A549 (cell line): Measurements from ENCODE around the gene CIITA. TPM values are rescaled to one million over a fixed set of nuclear protein-coding genes. Genes with fewer than 3 reads are reported as not detected.

Source experiments
- ATAC-seq, 2 experiments: fragments of 200-7000 bp in 1 of 2; fragments of >200 bp in 1 of 2; cut with Nextera tagmentation in 1 of 2; cut with Tn5 transposase in 1 of 2; 3 replicates each; pipeline versions ENCODE4 v1.8.0 to v1.9.1; 2018 to 2020; ENCODE audit warnings: mild to moderate bottlenecking in 1 of 2, moderate library complexity in 1 of 2
- CTCF ChIA-PET: fragments of 300-600 bp; sonication (Branson Sonifier 250); formaldehyde crosslinking; extraction: SDS; loops from one replicate; lab custom pipeline; 2021; ENCODE audit warnings: antibody characterized with exemption, inconsistent platforms; lab: Yijun Ruan, JAX
- POLR2A ChIA-PET: fragments of 350-600 bp; formaldehyde crosslinking; extraction: SDS; loops from one replicate; lab custom pipeline; 2021; ENCODE audit warnings: antibody characterized with exemption, inconsistent platforms; lab: Yijun Ruan, JAX
- DNase-seq, 2 experiments: peaks; one replicate each; pipeline versions ENCODE4 v3.0.0 to v3.0.0-alpha.2; 2011 to 2016; ENCODE audit warnings: low read depth in 1 of 2, low spot score in 1 of 2
- FAIRE-seq: peaks from 2 replicates; lab custom pipeline; 2011; peaks lifted over from hg19 to GRCh38; lab: Jason Lieb, UNC
- H3K27ac ChIP-seq, 2 experiments: fragments of >200 bp; sonication (Bioruptor Twin); formaldehyde crosslinking; 3 replicates each; pipeline ENCODE4 v1.5.1; 2016 to 2017
- H3K4me1 ChIP-seq: fragments of >200 bp; sonication (Bioruptor Twin); formaldehyde crosslinking; 3 replicates; pipeline ENCODE4 v1.6.1; 2016
- H3K4me2 ChIP-seq: fragments of >200 bp; sonication (Bioruptor Twin); formaldehyde crosslinking; 3 replicates; pipeline ENCODE4 v1.6.1; 2016
- H3K4me3 ChIP-seq: fragments of >200 bp; sonication (Bioruptor Twin); formaldehyde crosslinking; 3 replicates; pipeline ENCODE4 v1.5.1; 2016
- H3K9me3 ChIP-seq: fragments of >200 bp; sonication (Bioruptor Twin); formaldehyde crosslinking; 3 replicates; pipeline ENCODE4 v1.6.1; 2016
- BHLHE40 ChIP-seq: IDR thresholded peaks from 2 replicates; pipeline ENCODE4 v1.6.1; 2012; ENCODE audit warnings: low read depth, low read length, inconsistent platforms
- E2F6 ChIP-seq: IDR thresholded peaks from 2 replicates; pipeline ENCODE4 v1.6.1; 2012; ENCODE audit warnings: low read depth, borderline replicate concordance
- ESRRA ChIP-seq: fragments of 150-350 bp; IDR thresholded peaks from 2 replicates; pipeline ENCODE4 v1.6.1; 2014; ENCODE audit warnings: mild to moderate bottlenecking, low read length, borderline replicate concordance
- FOSL2 ChIP-seq, 2 experiments: fragments of 450-650 bp in 1 of 2; fragments of >200 bp in 1 of 2; sonication (Bioruptor Twin) in 1 of 2; formaldehyde crosslinking; IDR thresholded peaks; 2 replicates each; pipeline versions ENCODE4 v1.5.0 to v1.6.1; 2016 to 2020; ENCODE audit warnings: mild to moderate bottlenecking in 1 of 2, moderate library complexity in 1 of 2
- FOXS1 ChIP-seq: fragments of 250-450 bp; sonication (Bioruptor Pico); IDR thresholded peaks from 2 replicates; pipeline ENCODE4 v1.5.0; 2020; ENCODE audit warnings: mild to moderate bottlenecking, moderate library complexity
- GATA3 ChIP-seq: IDR thresholded peaks from 2 replicates; pipeline ENCODE4 v1.6.1; 2012; ENCODE audit warnings: borderline replicate concordance
- HEYL ChIP-seq: fragments of 250-450 bp; sonication (Bioruptor Pico); IDR thresholded peaks from 2 replicates; pipeline ENCODE4 v1.8.0; 2021; ENCODE audit warnings: mild to moderate bottlenecking, moderate library complexity
- HOXA7 ChIP-seq: fragments of 250-450 bp; sonication (Bioruptor Pico); IDR thresholded peaks from 2 replicates; pipeline ENCODE4 v1.5.0; 2020; ENCODE audit warnings: mild to moderate bottlenecking, moderate library complexity
- JUNB ChIP-seq: fragments of >200 bp; sonication (Bioruptor Twin); formaldehyde crosslinking; IDR thresholded peaks from 2 replicates; pipeline ENCODE4 v1.6.1; 2016
- MAFK ChIP-seq: fragments of 450-650 bp; IDR thresholded peaks from 2 replicates; pipeline ENCODE4 v1.6.1; 2014; ENCODE audit not compliant: partially characterized antibody
- MAZ ChIP-seq: fragments of 150-350 bp; IDR thresholded peaks from 2 replicates; pipeline ENCODE4 v1.6.1; 2014; ENCODE audit warnings: antibody characterized with exemption, low read depth, low read length, borderline replicate concordance
- NPAS2 ChIP-seq: fragments of 250-450 bp; sonication (Bioruptor Pico); IDR thresholded peaks from 2 replicates; pipeline ENCODE4 v1.8.0; 2022; ENCODE audit warnings: mild to moderate bottlenecking, moderate library complexity, borderline replicate concordance
- POLR2A ChIP-seq: IDR thresholded peaks from 2 replicates; pipeline ENCODE4 v1.6.1; 2012; ENCODE audit warnings: mild to moderate bottlenecking, low read length
- POLR2AphosphoS2 ChIP-seq: conservative IDR thresholded peaks from 2 replicates; pipeline ENCODE4 v1.6.1; 2012; ENCODE audit warnings: low read length, improper control_type of control experiment, inconsistent platforms
- RAD21 ChIP-seq, 2 experiments: fragments of >200 bp in 1 of 2; sonication (Bioruptor Twin) in 1 of 2; formaldehyde crosslinking in 1 of 2; IDR thresholded peaks in 1 of 2; conservative IDR thresholded peaks in 1 of 2; 2 replicates in 1 of 2; 3 replicates in 1 of 2; pipeline ENCODE4 v1.6.1; 2012 to 2018; ENCODE audit warnings: inconsistent platforms in 1 of 2
- RNF2 ChIP-seq: fragments of 200-600 bp; sonication (generic); IDR thresholded peaks from 2 replicates; pipeline ENCODE4 v1.6.1; 2016; ENCODE audit warnings: low read depth, mild to moderate bottlenecking, antibody characterized with exemption, moderate library complexity, borderline replicate concordance
- TFCP2L1 ChIP-seq: fragments of 250-450 bp; sonication (Bioruptor Pico); IDR thresholded peaks from 2 replicates; pipeline ENCODE4 v1.5.0; 2021; ENCODE audit warnings: mild to moderate bottlenecking
- ZC3H11A ChIP-seq: fragments of 450-650 bp; IDR thresholded peaks from 2 replicates; pipeline ENCODE4 v1.6.1; 2014; ENCODE audit warnings: antibody characterized with exemption, mild to moderate bottlenecking
- ZFP36 ChIP-seq: fragments of 450-650 bp; IDR thresholded peaks from 2 replicates; pipeline ENCODE4 v1.6.1; 2014; ENCODE audit warnings: borderline replicate concordance; ENCODE audit not compliant: partially characterized antibody
- WGBS: methylation state at CpG from one replicate; pipeline ENCODE4 v1.1.6; 2017; ENCODE audit errors: missing lambda C conversion rate; 5-methylcytosine and 5-hydroxymethylcytosine counted together
- polyA plus RNA-seq, 4 experiments: library from polyadenylated mRNA; depleted of rRNA in 3 of 4; stranded (reverse); fragments of >200 nt; fragmentation: RNase III in 1 of 4; extraction: RNeasy Plus Mini Kit Qiagen cat#74134 plus additional on column Dnase treatment in 1 of 4; gene quantifications; 2 replicates in 3 of 4; 3 replicates in 1 of 4; pipeline ENCODE4 v1.2.3, GENCODE V29; 2011 to 2017

Gene CIITA
- polyA plus RNA-seq, 2 of the 4 experiments (the other 2 are of a cell fraction) = 0.06 TPM; not detected in 1

GRCh38 chr16:10879681-10880589 lies 2.9 kb downstream of the CIITA start:
- no peak overlapping the region for H3K4me2 ChIP-seq
- H3K27ac ChIP-seq = no peak overlapping the region
- POLR2A ChIA-PET = no interaction called here
- ATAC-seq = no peak
- no peaks in the 10 kb centered on the region for H3K9me3 ChIP-seq
- H3K4me3 ChIP-seq = no peak overlapping the region
- CTCF ChIA-PET = no interaction called here
- DNase-seq = no peak
- H3K4me1 ChIP-seq = no peaks in the 10 kb centered on the region
- WGBS = 39% methylated on average over 18 of the region's 21 CpGs
- no peak for TF ChIP-seq TFCP2L1 (CRISPR knock-in tag)
- no peak for TF ChIP-seq BHLHE40
- TF ChIP-seq FOXS1 (CRISPR knock-in tag) = no peak
- TF ChIP-seq ZFP36 = no peak
- TF ChIP-seq ESRRA = no peak
- TF ChIP-seq MAZ = no peak
- TF ChIP-seq ZC3H11A = no peak
- TF ChIP-seq POLR2AphosphoS2 = no peak
- no peak for TF ChIP-seq HEYL
- no peak for TF ChIP-seq HOXA7 (CRISPR knock-in tag)
- no peak for TF ChIP-seq JUNB
- no peak for TF ChIP-seq E2F6
- no peak for FAIRE-seq

- WGBS = 57% methylated on average over 10 of the region's 10 CpGs
Measured at GRCh38 chr16:10880594-10881452, 3.8 kb downstream of the CIITA start.

GRCh38 chr16:10881479-10882030 lies 4.6 kb downstream of the CIITA start:
- H3K4me3 ChIP-seq = no peak overlapping the region
- DNase-seq (no peak), ATAC-seq (no peak), FAIRE-seq (no peak)
- no peak overlapping the region for H3K27ac ChIP-seq
- H3K4me2 ChIP-seq = no peak overlapping the region
- no peaks in the 10 kb centered on the region for H3K9me3 ChIP-seq
- WGBS = 26% methylated on average over 7 of the region's 7 CpGs
- ChIA-PET POLR2A (no interaction called here), CTCF (no interaction called here)
- H3K4me1 ChIP-seq = no peaks in the 10 kb centered on the region
- TF ChIP-seq GATA3 = no peak
- TF ChIP-seq FOSL2 (IDR thresholded peaks at IDR 0.05) = no peak
- no peak for TF ChIP-seq FOSL2 (CRISPR knock-in tag; IDR thresholded peaks at IDR 0.05)
- no peak for TF ChIP-seq NPAS2 (CRISPR knock-in tag)

More at GRCh38 chr16:10880594-10881452, 3.8 kb downstream of the CIITA start:
- Histone ChIP-seq H3K4me3 (no peak overlapping the region), H3K4me2 (no peak overlapping the region), H3K27ac (no peak overlapping the region), H3K4me1 (no peaks in the 10 kb centered on the region), H3K9me3 (no peaks in the 10 kb centered on the region)
- ChIA-PET CTCF (no interaction called here), POLR2A (no interaction called here)
- FAIRE-seq (no peak), DNase-seq (no peak), ATAC-seq (no peak)
- TF ChIP-seq HEYL (no peak), RNF2 (no peak), POLR2A (no peak), MAFK (no peak), HOXA7 (CRISPR knock-in tag) (no peak), RAD21 (conservative IDR thresholded peaks at IDR 0.05 in 1 of 2, IDR thresholded peaks at IDR 0.05 in 1 of 2) (no peak)
